ENCODE measurements around the gene ANKRD16. TPM values are rescaled to one million over a fixed set of nuclear protein-coding genes. Genes with fewer than 3 reads are reported as not detected.
"Not testable (repeated sequence)": the region's sequence is repeated elsewhere in the genome, so short reads cannot be mapped to it uniquely, and the experiment has no call there.

The ANKRD16 gene
- total RNA-seq, 8 experiments from 2014 or later = 3.6 to 11.4 (median 6.4) TPM

- no peak for ATAC-seq (replicated peaks in 6 of 8)
- Histone ChIP-seq H3K27ac (no peak overlapping the region), H3K4me1 (replicated peaks in 1 of 2) (peaks cover 11 to 15% of the 10 kb centered on the region in 2 donors)
Measured at GRCh38 chr10:5835446-5836095, 54.1 kb downstream of the ANKRD16 start.

GRCh38 chr10:5833814-5834213 lies 55.9 kb downstream of the ANKRD16 start:
- Histone ChIP-seq H3K4me1 (replicated peaks in 1 of 2) (peaks cover 5 to 10% of the 10 kb centered on the region in 2 donors), H3K4me3 (no peak overlapping the region), H3K27ac (peak overlapping the region in 1 of 2 donors; percentile 7)
- 0 to 43% (median 22%) methylated on average over 1 to 5 of the region's 6 CpGs; no CpG with 5 or more reads in 4 of the 10 experiments for WGBS, 10 experiments
- in situ Hi-C loops (cut with MboI; ENCODE audit: low pct_unique_long_range_greater_than_20kb in 2 of 9, low sequenced_read_pairs in 9 of 9, unreplicated experiment in 9 of 9) = no loop called here
- peak in 5 of 8 experiments; percentile 79 to 98 (median 95) for ATAC-seq (replicated peaks in 6 of 8)

More at GRCh38 chr10:5835446-5836095, 54.1 kb downstream of the ANKRD16 start:
- H3K4me3 ChIP-seq = no peak overlapping the region
- WGBS, 10 experiments = 76 to 100% (median 92%) methylated on average over 1 to 10 of the region's 15 CpGs; no CpG with 5 or more reads in 2 of the 10 experiments
- in situ Hi-C loops (cut with MboI; ENCODE audit: low pct_unique_long_range_greater_than_20kb in 2 of 9, low sequenced_read_pairs in 9 of 9, unreplicated experiment in 9 of 9) = no loop called here

- ATAC-seq (replicated peaks in 6 of 8) = no peak
- 85 to 100% (median 92%) methylated on average over 2 to 12 of the region's 13 CpGs; no CpG with 5 or more reads in 6 of the 10 experiments for WGBS, 10 experiments
- H3K4me3 ChIP-seq = no peak overlapping the region
- H3K4me1 ChIP-seq (replicated peaks in 1 of 2) = peaks cover 5 to 10% of the 10 kb centered on the region in 2 donors
- in situ Hi-C loops (cut with MboI; ENCODE audit: low pct_unique_long_range_greater_than_20kb in 2 of 9, low sequenced_read_pairs in 9 of 9, unreplicated experiment in 9 of 9) = no loop called here
- no peak overlapping the region for H3K27ac ChIP-seq
Measured at GRCh38 chr10:5832946-5833345, 56.7 kb downstream of the ANKRD16 start.

GRCh38 chr10:5831446-5831782 lies 58.3 kb downstream of the ANKRD16 start:
- 70 to 100% (median 89%) methylated on average over 2 to 8 of the region's 8 CpGs; no CpG with 5 or more reads in 4 of the 10 experiments for WGBS, 10 experiments
- Histone ChIP-seq H3K27ac (no peak overlapping the region), H3K4me3 (no peak overlapping the region), H3K4me1 (replicated peaks in 1 of 2) (peaks cover 5 to 10% of the 10 kb centered on the region in 2 donors)
- ATAC-seq (replicated peaks in 6 of 8) = no peak
- in situ Hi-C loops (cut with MboI; ENCODE audit: low pct_unique_long_range_greater_than_20kb in 2 of 9, low sequenced_read_pairs in 9 of 9, unreplicated experiment in 9 of 9) = no loop called here

- Histone ChIP-seq H3K4me3 (no peak overlapping the region), H3K27ac (no peak overlapping the region), H3K4me1 (replicated peaks in 1 of 2) (peaks cover 5 to 10% of the 10 kb centered on the region in 2 donors)
- in situ Hi-C loops (cut with MboI; ENCODE audit: low pct_unique_long_range_greater_than_20kb in 2 of 9, low sequenced_read_pairs in 9 of 9, unreplicated experiment in 9 of 9) = no loop called here
- no peak for ATAC-seq (replicated peaks in 6 of 8)
- 53 to 90% (median 74%) methylated on average over 1 to 9 of the region's 14 CpGs; no CpG with 5 or more reads in 4 of the 10 experiments for WGBS, 10 experiments
Measured at GRCh38 chr10:5830629-5831445, 58.9 kb downstream of the ANKRD16 start.

- WGBS, 10 experiments = 61 to 98% (median 89%) methylated on average over 2 to 8 of the region's 9 CpGs; no CpG with 5 or more reads in 1 of the 10 experiments
- Histone ChIP-seq H3K27ac (no peak overlapping the region), H3K4me1 (replicated peaks in 1 of 2) (peaks cover 5 to 8% of the 10 kb centered on the region in 2 donors), H3K4me3 (no peak overlapping the region)
- in situ Hi-C loops (cut with MboI; ENCODE audit: low pct_unique_long_range_greater_than_20kb in 2 of 9, low sequenced_read_pairs in 9 of 9, unreplicated experiment in 9 of 9) = no loop called here
- no peak for ATAC-seq (replicated peaks in 6 of 8)
Measured at GRCh38 chr10:5829267-5829666, 60.4 kb downstream of the ANKRD16 start.

- no peak for ATAC-seq (replicated peaks in 6 of 8)
- H3K4me1 ChIP-seq (replicated peaks in 1 of 2) = peaks cover 2 to 3% of the 10 kb centered on the region in 2 donors
- in situ Hi-C loops (cut with MboI; ENCODE audit: low pct_unique_long_range_greater_than_20kb in 2 of 9, low sequenced_read_pairs in 9 of 9, unreplicated experiment in 9 of 9) = no loop called here
- no peak overlapping the region for H3K4me3 ChIP-seq
- H3K27ac ChIP-seq = no peak overlapping the region
- WGBS, 10 experiments = 66 to 100% (median 93%) methylated on average over 1 to 12 of the region's 16 CpGs; no CpG with 5 or more reads in 2 of the 10 experiments
Measured at GRCh38 chr10:5828725-5829124, 61.0 kb downstream of the ANKRD16 start.

- in situ Hi-C loops (cut with MboI; ENCODE audit: low pct_unique_long_range_greater_than_20kb in 2 of 9, low sequenced_read_pairs in 9 of 9, unreplicated experiment in 9 of 9) = no loop called here
- no peaks in the 10 kb centered on the region for H3K4me1 ChIP-seq (replicated peaks in 1 of 2)
- no peak overlapping the region for H3K4me3 ChIP-seq
- H3K27ac ChIP-seq = no peak overlapping the region
- 54 to 93% (median 76%) methylated on average over 2 to 6 of the region's 6 CpGs for WGBS, 10 experiments
- ATAC-seq (replicated peaks in 6 of 8) = no peak
Measured at GRCh38 chr10:5827841-5828240, 61.9 kb downstream of the ANKRD16 start.

- H3K4me1 ChIP-seq (replicated peaks in 1 of 2); ATAC-seq (replicated peaks in 6 of 8); H3K4me3 ChIP-seq; H3K27ac ChIP-seq; in situ Hi-C loops (cut with MboI; ENCODE audit: low pct_unique_long_range_greater_than_20kb in 2 of 9, low sequenced_read_pairs in 9 of 9, unreplicated experiment in 9 of 9): not testable (repeated sequence)
- 13 to 100% (median 89%) methylated on average over 1 to 5 of the region's 6 CpGs for WGBS, 10 experiments
Measured at GRCh38 chr10:5826511-5826910, 63.2 kb downstream of the ANKRD16 start.

- Histone ChIP-seq H3K4me3 (no peak overlapping the region), H3K4me1 (replicated peaks in 1 of 2) (peaks cover 3 to 7% of the 10 kb centered on the region in 2 donors), H3K27ac (no peak overlapping the region)
- in situ Hi-C loops (cut with MboI; ENCODE audit: low pct_unique_long_range_greater_than_20kb in 2 of 9, low sequenced_read_pairs in 9 of 9, unreplicated experiment in 9 of 9) = no loop called here
- whole genome bisulfite sequencing, 10 experiments = 67 to 100% (median 88%) methylated on average over 1 to 6 of the region's 6 CpGs; no CpG with 5 or more reads in 4 of the 10 experiments
- ATAC-seq (replicated peaks in 6 of 8) = no peak
Measured at GRCh38 chr10:5818894-5819293, 70.8 kb downstream of the ANKRD16 start.

- 80 to 100% (median 100%) methylated on average over 1 to 2 of the region's 2 CpGs; no CpG with 5 or more reads in 1 of the 10 experiments for WGBS, 10 experiments
- in situ Hi-C loops (cut with MboI; ENCODE audit: low pct_unique_long_range_greater_than_20kb in 2 of 9, low sequenced_read_pairs in 9 of 9, unreplicated experiment in 9 of 9) = no loop called here
- Histone ChIP-seq H3K27ac (no peak overlapping the region), H3K4me3 (no peak overlapping the region), H3K4me1 (replicated peaks in 1 of 2) (peaks cover 3 to 7% of the 10 kb centered on the region in 2 donors)
- no peak for ATAC-seq (replicated peaks in 6 of 8)
Measured at GRCh38 chr10:5818048-5818331, 71.7 kb downstream of the ANKRD16 start.

- 85 to 100% (median 98%) methylated on average over 1 to 4 of the region's 4 CpGs; no CpG with 5 or more reads in 4 of the 10 experiments for whole genome bisulfite sequencing, 10 experiments
- H3K4me1 ChIP-seq (replicated peaks in 1 of 2) = peaks cover 3 to 7% of the 10 kb centered on the region in 2 donors
- no peak overlapping the region for H3K27ac ChIP-seq
- in situ Hi-C loops (cut with MboI; ENCODE audit: low pct_unique_long_range_greater_than_20kb in 2 of 9, low sequenced_read_pairs in 9 of 9, unreplicated experiment in 9 of 9) = no loop called here
- ATAC-seq (replicated peaks in 6 of 8) = no peak
- no peak overlapping the region for H3K4me3 ChIP-seq
Measured at GRCh38 chr10:5817322-5818047, 72.2 kb downstream of the ANKRD16 start.

GRCh38 chr10:5816170-5816569 lies 73.5 kb downstream of the ANKRD16 start:
- no peak for ATAC-seq (replicated peaks in 6 of 8)
- Histone ChIP-seq H3K4me3 (no peak overlapping the region), H3K27ac (no peak overlapping the region), H3K4me1 (replicated peaks in 1 of 2) (peaks cover 3 to 7% of the 10 kb centered on the region in 2 donors)
- in situ Hi-C loops (cut with MboI; ENCODE audit: low pct_unique_long_range_greater_than_20kb in 2 of 9, low sequenced_read_pairs in 9 of 9, unreplicated experiment in 9 of 9) = no loop called here

Measured in motor neuron (in vitro differentiated cells).